Measurements from ENCODE around the gene UBA7.

Gene UBA7

GRCh38 chr3:49844464-49845183 lies 30.9 kb upstream of the UBA7 start:
- H3K4me3 Mint-ChIP-seq = no peak overlapping the region
- H3K27me3 Mint-ChIP-seq (ENCODE audit: low read depth) = no peaks in the 10 kb centered on the region
- peaks cover 4% of the 10 kb centered on the region for H3K36me3 Mint-ChIP-seq (ENCODE audit: low read depth)
- no peak for TF ChIP-seq CTCF (IDR thresholded peaks at IDR 0.05; ENCODE audit: unreplicated experiment in 3 of 3)
- no peak overlapping the region for H3K27ac Mint-ChIP-seq
- peaks cover 20% of the 10 kb centered on the region for H3K4me1 Mint-ChIP-seq
- H3K9me3 Mint-ChIP-seq = no peaks in the 10 kb centered on the region

GRCh38 chr3:49842843-49843517 lies 29.2 kb upstream of the UBA7 start:
- H3K9me3 Mint-ChIP-seq = no peaks in the 10 kb centered on the region
- H3K4me1 Mint-ChIP-seq = peaks cover 28% of the 10 kb centered on the region
- no peak for TF ChIP-seq CTCF (IDR thresholded peaks at IDR 0.05; ENCODE audit: unreplicated experiment in 3 of 3)
- H3K36me3 Mint-ChIP-seq (ENCODE audit: low read depth) = peaks cover 7% of the 10 kb centered on the region
- no peak overlapping the region for H3K4me3 Mint-ChIP-seq
- no peaks in the 10 kb centered on the region for H3K27me3 Mint-ChIP-seq (ENCODE audit: low read depth)
- H3K27ac Mint-ChIP-seq = peak overlapping the region in 2 of 3 experiments; percentile 18 to 37

GRCh38 chr3:49841806-49842205 lies 28.1 kb upstream of the UBA7 start:
- H3K4me3 Mint-ChIP-seq = no peak overlapping the region
- H3K27me3 Mint-ChIP-seq (ENCODE audit: low read depth) = no peaks in the 10 kb centered on the region
- peak overlapping the region; percentile 67 to 97 (median 97) for H3K27ac Mint-ChIP-seq
- TF ChIP-seq CTCF (IDR thresholded peaks at IDR 0.05; ENCODE audit: unreplicated experiment in 3 of 3) = no peak
- H3K4me1 Mint-ChIP-seq = peaks cover 28% of the 10 kb centered on the region
- peaks cover 12% of the 10 kb centered on the region for H3K36me3 Mint-ChIP-seq (ENCODE audit: low read depth)
- no peaks in the 10 kb centered on the region for H3K9me3 Mint-ChIP-seq

- Mint-ChIP-seq H3K4me3 (no peak overlapping the region), H3K9me3 (no peaks in the 10 kb centered on the region), H3K4me1 (peaks cover 28% of the 10 kb centered on the region), H3K27ac (peak overlapping the region; percentile 67 to 97 (median 97)), H3K27me3 (ENCODE audit: low read depth) (no peaks in the 10 kb centered on the region), H3K36me3 (ENCODE audit: low read depth) (peaks cover 14% of the 10 kb centered on the region)
- TF ChIP-seq CTCF (IDR thresholded peaks at IDR 0.05; ENCODE audit: unreplicated experiment in 3 of 3) = peak in 1 of 3 experiments; percentile 12
Observed at GRCh38 chr3:49841126-49841696, 27.5 kb upstream of the UBA7 start.

- no peaks in the 10 kb centered on the region for H3K9me3 Mint-ChIP-seq
- no peaks in the 10 kb centered on the region for H3K27me3 Mint-ChIP-seq (ENCODE audit: low read depth)
- TF ChIP-seq CTCF (IDR thresholded peaks at IDR 0.05; ENCODE audit: unreplicated experiment in 3 of 3) = no peak
- peak overlapping the region; percentile 67 to 97 (median 97) for H3K27ac Mint-ChIP-seq
- peaks cover 11% of the 10 kb centered on the region for H3K36me3 Mint-ChIP-seq (ENCODE audit: low read depth)
- H3K4me1 Mint-ChIP-seq = peaks cover 28% of the 10 kb centered on the region
- H3K4me3 Mint-ChIP-seq = no peak overlapping the region
Observed at GRCh38 chr3:49840388-49840787, 26.6 kb upstream of the UBA7 start.
